D341Med (cell line): Measurements from ENCODE around the gene KIRREL3.

ENCODE experiments used
- DNase-seq: peaks from one replicate; pipeline ENCODE4 v3.0.0; 2012; ENCODE audit warnings: low spot score

Gene KIRREL3

DNA sequence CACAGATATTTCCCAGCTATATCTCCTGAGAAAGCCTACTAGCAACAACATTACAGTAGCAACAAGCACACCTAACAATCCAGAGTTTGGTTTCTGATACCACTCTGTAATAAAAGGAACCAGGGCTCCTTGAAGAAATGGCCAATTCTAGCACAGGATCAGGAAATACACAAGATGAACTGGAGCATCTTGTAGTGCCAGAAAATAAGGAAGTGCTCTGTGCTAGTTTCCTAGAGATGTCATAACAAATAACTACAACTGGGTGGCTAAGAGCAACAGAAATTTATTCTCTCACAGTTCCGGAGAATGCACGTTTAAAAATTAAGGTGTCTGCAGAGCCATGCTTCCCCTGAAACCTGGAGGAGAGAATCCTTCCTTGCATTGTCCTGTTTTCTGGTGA is 217.8 kb downstream of the KIRREL3 start:
- DNase-seq: no peak

DNA sequence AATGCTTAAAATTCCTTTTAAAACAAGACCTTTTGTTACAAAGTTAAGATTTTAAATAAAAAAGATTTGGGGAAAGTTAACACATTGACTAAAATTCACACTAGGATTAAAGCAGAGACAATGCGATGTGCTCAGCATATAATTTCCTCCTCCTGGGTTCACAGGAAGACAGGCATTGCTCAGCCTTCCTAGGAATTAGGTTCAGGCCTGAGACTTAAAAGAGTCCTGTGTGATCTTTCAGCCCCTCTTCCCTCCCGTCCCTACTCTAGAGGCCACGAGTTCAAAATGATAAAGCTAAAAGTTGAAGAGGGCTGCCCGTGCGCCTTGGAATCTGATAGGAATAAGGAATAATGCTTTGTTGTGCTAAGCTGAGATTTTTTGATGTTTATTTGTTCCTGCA is 218.6 kb downstream of the KIRREL3 start:
- no peak for DNase-seq

GRCh38 chr11:126776119-126776518 is 224.5 kb downstream of the KIRREL3 start:
- no peak for DNase-seq

GRCh38 chr11:126772267-126772666 is 228.3 kb downstream of the KIRREL3 start:
- DNase-seq: no peak

DNA sequence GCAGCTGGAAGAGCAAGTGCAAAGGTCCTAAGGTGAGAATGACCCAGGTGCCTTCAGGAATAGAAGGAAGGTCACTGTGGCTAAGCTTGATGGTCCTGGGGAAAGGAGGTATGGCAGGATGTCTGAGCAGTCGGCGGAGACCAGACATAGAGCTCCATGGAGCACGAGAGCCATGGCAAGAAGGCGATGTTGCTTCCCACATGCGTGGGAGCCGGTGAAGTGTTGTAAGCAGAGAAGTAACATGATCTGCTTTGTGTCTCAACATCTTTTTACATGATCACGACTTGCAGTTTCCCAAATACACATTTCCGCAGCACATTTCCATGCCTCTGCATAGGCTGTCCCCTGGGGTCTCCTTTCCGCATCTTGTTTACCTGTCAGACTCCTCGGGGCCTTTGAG is 231.9 kb downstream of the KIRREL3 start:
- DNase-seq: no peak

DNA sequence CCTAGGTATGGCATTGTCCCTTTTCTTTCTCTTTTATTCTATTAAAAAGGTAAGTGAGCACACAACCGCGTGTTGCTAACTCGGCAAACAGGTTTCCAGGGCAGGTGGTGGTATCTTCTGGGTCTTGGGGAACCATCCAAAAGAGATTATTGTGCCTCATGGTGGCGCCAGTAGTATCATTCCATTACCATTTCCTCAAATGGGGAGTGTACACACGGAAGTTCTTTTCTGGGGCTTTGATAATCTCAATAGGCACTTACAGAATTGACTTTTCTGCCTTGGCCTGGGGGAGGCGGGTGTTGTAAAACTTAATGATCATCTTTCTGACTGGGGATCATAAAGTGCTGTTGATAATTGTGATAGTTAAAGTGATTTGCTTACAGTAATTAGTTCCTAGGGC is 234.1 kb downstream of the KIRREL3 start:
- no peak for DNase-seq

GRCh38 chr11:126765196-126765595 is 235.4 kb downstream of the KIRREL3 start:
- no peak for DNase-seq

DNA sequence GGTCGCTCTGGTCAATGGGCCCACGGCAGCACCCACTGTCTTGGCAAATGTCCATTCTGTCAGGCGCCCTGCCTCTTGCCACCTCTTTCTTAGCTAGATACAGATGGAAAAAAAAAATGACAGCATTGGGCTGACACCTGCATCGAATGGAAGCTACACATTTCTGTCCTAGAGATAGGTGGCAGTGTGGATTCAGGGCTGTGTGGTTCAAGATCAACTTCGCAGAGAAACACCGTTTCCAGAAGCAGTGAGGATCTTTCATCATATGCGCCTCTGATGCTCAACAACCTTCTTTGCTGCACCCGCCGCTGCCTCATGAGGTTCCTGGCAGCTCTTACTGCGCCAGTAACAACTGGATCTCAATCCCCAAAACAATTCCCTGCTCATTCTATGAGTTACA is 236.3 kb downstream of the KIRREL3 start:
- no peak for DNase-seq

DNA sequence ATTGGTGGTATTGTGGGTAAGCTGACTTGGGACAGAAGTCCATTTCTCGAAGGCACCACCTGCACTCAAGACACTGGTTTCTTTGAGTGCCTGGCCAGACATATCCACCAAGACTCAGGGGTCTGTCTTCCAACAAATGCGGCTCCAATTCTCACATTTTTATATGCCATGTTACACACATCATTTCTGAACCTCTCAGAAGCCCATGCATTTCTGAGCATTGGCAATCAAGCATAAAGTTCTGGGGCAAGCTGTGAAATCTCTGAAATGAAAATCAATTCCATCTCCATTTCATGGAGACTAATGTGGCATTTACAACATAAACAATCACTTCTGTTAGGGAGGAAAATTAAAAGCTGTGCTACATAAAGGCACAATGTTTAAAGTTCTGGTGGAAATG is 243.7 kb downstream of the KIRREL3 start:
- DNase-seq: no peak

- DNase-seq: no peak
Observed at GRCh38 chr11:126756421-126756820, 244.1 kb downstream of the KIRREL3 start.

GRCh38 chr11:126755526-126755925 is 245.0 kb downstream of the KIRREL3 start:
- DNase-seq: no peak

DNA sequence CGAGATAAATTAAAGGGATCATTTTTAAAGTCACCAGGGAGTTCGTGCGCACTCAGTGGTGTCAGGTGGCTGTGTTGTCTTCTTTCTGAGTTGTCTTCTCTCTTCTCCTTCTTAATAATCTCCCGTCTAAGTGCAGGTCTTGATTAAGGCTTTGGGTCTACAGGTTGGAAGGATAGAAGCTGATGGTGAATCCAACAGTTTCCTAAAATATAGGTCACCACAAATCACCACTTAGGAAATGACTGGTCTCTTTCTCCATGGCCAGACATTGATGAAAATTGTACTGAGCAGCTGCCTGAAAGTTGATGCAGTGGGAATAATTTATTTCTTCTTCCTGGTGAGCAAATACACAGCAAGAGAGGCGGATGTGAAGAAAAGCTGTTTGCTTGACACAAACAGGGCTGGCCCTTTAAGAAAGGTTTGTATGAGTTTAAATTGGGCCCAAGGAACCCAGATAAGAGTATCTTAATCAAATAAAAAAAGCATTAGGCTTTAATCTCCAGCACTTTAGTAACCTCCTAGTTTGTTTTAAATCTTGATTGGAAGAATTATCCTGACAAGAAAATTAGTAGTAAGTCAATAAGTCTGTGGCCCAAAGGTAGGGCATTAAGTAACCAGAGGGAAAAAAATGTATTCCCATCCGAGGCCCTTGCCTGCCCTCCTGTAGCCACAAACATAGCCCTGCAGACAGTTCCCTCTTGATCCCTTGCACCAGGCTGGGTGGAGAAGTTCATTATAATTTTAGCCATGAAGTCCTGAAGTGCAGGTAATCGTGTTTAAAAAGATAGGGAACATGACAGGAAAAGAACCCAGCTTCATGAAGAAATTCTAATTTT is 245.8 kb downstream of the KIRREL3 start:
- no peak for DNase-seq

- no peak for DNase-seq
Observed at GRCh38 chr11:126753990-126754389, 246.6 kb downstream of the KIRREL3 start.

DNA sequence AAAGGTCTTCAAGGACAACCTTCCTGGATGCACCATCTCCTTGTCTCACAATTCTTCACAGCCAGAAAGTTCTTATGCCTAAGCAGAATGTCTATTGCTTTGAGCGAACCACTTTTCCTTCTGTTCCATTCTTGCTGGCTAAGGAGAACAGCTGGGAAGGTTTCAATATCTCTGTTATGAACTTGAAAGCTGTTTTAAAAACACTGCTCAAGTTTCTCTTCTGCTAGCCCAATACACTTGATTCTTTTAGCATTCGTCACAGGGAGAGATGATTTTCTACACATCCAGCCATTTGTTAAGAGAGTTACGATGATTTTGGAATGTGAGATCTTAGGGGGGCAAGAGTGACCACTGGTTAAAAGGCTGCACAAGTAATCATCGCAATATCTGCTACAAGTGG is 249.3 kb downstream of the KIRREL3 start:
- DNase-seq: no peak

GRCh38 chr11:126748793-126749192 is 251.8 kb downstream of the KIRREL3 start:
- no peak for DNase-seq

- DNase-seq: no peak
Observed at GRCh38 chr11:126748100-126748791, 252.3 kb downstream of the KIRREL3 start.

GRCh38 chr11:126747315-126747714 is 253.3 kb downstream of the KIRREL3 start:
- no peak for DNase-seq

GRCh38 chr11:126746443-126746842 is 254.1 kb downstream of the KIRREL3 start:
- no peak for DNase-seq

GRCh38 chr11:126744699-126745098 is 255.9 kb downstream of the KIRREL3 start:
- DNase-seq: no peak

DNA sequence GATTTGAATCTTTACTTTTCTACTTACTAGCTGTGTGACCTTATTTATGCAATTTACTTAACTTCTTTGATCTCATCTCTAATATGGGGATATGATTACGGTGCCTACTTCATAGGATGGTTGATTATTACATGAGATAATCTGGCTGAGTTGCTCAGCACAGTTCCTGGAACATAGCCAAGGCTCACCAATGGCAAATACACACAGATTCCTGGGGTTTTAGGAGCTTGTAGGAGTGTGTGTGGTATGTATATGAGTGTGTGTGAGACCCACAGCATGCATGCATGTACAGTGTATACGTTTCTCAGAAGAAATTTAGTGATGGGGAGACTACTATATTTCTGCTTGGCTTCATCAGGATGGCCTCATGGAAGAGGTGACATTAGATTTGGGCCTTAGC is 256.9 kb downstream of the KIRREL3 start:
- DNase-seq: no peak

DNA sequence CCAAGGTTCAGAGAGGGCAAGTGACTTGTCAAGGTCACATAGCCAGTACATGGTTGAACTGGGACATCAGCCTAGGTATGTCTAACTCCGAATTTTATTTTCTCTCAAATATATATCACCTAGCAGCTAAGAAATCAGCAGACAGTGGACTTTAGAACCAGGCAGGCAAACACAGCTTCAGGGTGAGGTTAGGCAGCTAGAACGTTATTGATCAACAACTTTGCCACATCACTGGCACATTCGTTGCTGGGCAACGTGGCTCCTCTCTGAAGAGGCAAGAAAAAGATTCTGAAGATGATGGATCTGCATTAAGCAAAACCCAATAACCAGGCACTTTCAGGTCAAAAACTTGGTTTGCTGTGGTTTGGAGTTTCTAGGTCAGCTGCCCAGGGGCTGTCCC is 258.0 kb downstream of the KIRREL3 start:
- DNase-seq: no peak

DNA sequence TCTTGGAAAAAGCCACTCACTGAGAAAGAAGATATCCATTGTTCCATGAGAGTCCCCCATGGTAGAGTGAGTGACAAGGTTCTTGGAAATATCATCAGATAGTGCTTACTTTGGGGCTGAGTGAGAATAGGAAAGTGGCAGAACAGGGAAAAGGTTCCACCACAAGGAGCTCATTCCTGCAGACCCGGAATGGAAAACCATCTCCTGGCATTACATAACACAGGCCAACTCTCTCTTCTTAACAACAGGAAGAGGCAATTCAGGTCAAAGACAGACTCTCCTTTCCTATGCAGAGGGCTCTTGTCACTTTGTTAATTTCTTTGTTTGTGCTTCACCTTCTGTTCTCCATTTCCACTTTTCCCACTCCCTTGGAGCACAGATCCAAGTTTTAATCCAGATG is 259.7 kb downstream of the KIRREL3 start:
- DNase-seq: no peak

GRCh38 chr11:126739499-126740145 is 260.9 kb downstream of the KIRREL3 start:
- DNase-seq: no peak
